Heart right ventricle (tissue), 16 donors: ENCODE results near the gene PEX14. TPM values are rescaled to one million over a fixed set of nuclear protein-coding genes. Genes with fewer than 3 reads are reported as not detected.

Experiments used
- ATAC-seq, 8 donors: fragments of 200-7000 bp; cut with Tn5 transposase; one replicate each; pipeline ENCODE4 v1.9.1; 2020; ENCODE audit warnings: mild to moderate bottlenecking in 8 of 8, moderate library complexity in 8 of 8, moderate number of reproducible peaks in 1 of 8
- DNase-seq, 2 donors: peaks; one replicate each; pipeline ENCODE4 v3.0.0-alpha.2; 2020
- H3K27ac ChIP-seq, 10 donors: fragments of 200-600 bp; sonication (generic) in 2 of 10; one replicate each; pipeline versions ENCODE4 v1.5.0 to v1.8.0; 2020 to 2022; ENCODE audit warnings: mild to moderate bottlenecking in 3 of 10
- H3K27me3 ChIP-seq, 7 donors: fragments of 200-600 bp; one replicate each; pipeline ENCODE4 v1.8.0; 2021 to 2022; ENCODE audit warnings: mild to moderate bottlenecking in 2 of 7
- H3K36me3 ChIP-seq, 9 donors: fragments of 200-600 bp; sonication (generic) in 1 of 9; one replicate each; pipeline versions ENCODE4 v1.5.0 to v1.8.0; 2020 to 2022; ENCODE audit warnings: mild to moderate bottlenecking in 2 of 9
- H3K4me1 ChIP-seq, 9 donors: fragments of 200-600 bp; sonication (generic) in 1 of 9; one replicate each; pipeline versions ENCODE4 v1.5.0 to v1.8.0; 2020 to 2022; ENCODE audit warnings: mild to moderate bottlenecking in 4 of 9
- H3K4me3 ChIP-seq, 10 donors: fragments of 200-600 bp; sonication (generic) in 2 of 10; one replicate each; pipeline versions ENCODE4 v1.5.0 to v1.8.0; 2020 to 2022; ENCODE audit warnings: mild to moderate bottlenecking in 7 of 10, moderate library complexity in 2 of 10
- H3K9me3 ChIP-seq, 11 donors: fragments of 200-600 bp in 10 of 11; sonication (generic) in 2 of 11; one replicate each; pipeline versions ENCODE4 v1.5.0 to v1.8.0; 2013 to 2022; ENCODE audit warnings: mild to moderate bottlenecking in 2 of 11, control low read depth in 1 of 11, moderate library complexity in 1 of 11
- WGBS, 2 donors: extraction: QIAGEN DNeasy Blood & Tissue Kit; methylation state at CpG; one replicate each; pipeline ENCODE4 v1.1.7; 2013; ENCODE audit warnings: inconsistent platforms in 1 of 2; 5-methylcytosine and 5-hydroxymethylcytosine counted together
- intact Hi-C, 10 donors: fragments of 100-400 bp; cut with DNase I; formaldehyde crosslinking; loops; one replicate each; pipeline versions ENCODE4 v1.11.1 to v1.14.2; 2022
- polyA plus RNA-seq, 2 donors: library from polyadenylated mRNA; stranded (reverse); fragments of 200-250 nt; gene quantifications; one replicate each; pipeline ENCODE4 v1.2.3, GENCODE V29; 2013
- total RNA-seq, 10 donors: library from RNA; stranded (reverse); fragmentation: NEBNext Ultra II Directional in 3 of 10; extraction: Animal tissue kit (Norgen Biotek cat#: 25700) in 3 of 10; gene quantifications; one replicate each; pipeline versions ENCODE4 v1.2.1 to v1.2.4, GENCODE V29; 2021 to 2023
- TF ChIP-seq, protein P1 (sequence below), 9 donors: fragments of 200-600 bp; sonication (generic) in 2 of 9; IDR thresholded peaks; one replicate each; pipeline versions ENCODE4 v1.5.0 to v1.8.0; 2021 to 2022; ENCODE audit warnings: antibody characterized with exemption in 9 of 9, mild to moderate bottlenecking in 5 of 9, moderate library complexity in 1 of 9
- donor health status: Arrhythmogenic right ventricular cardiomyopathy.
- donor health status: ischemic (EF 13 %, LVEDD 7.1; RV severe dilation, severe dysfunction).
- donor health status: healthy with polysubstance abuse.
- donor health status: DM: no; HTN: yes; CAD: no.
- donor health status: DM: no; HTN: no; CAD: no.
- donor health status: ischemic (EF 25% LVEDD 6.9; RV normal size, moderate dysfunction).
- donor health status: ischemic (EF 25% LVEDD 5.7; RV mildly dilated, moderate dysfunction).
- donor health status: healthy.
- donor health status: DM: yes; HTN: yes; CAD: no.
- donor health status: Ischemic cardiomyopathy.
- donor health status: ischemic (EF 35%, LVEDD 5.7; RV mildly dilated, moderate dysfunction).
- donor health status: nonischemic (EF 11% LVEDD 7.7; RV severe dilation, severe dysfunction).
- donor health status: DM: yes; HTN: yes; CAD: no.
- donor health status: PGD.
- donor health status: ischemic (EF 29% LVEDD 5.4; RV normal size, mild dysfunction).
- donor health status: nonischemic (EF 23%, LVEDD 6.1; RV moderate dilation, normal function).

PEX14 gene
- total and polyA plus RNA-seq, 12 donors, result 17.1 to 31.9 (median 21.1) TPM

DNA sequence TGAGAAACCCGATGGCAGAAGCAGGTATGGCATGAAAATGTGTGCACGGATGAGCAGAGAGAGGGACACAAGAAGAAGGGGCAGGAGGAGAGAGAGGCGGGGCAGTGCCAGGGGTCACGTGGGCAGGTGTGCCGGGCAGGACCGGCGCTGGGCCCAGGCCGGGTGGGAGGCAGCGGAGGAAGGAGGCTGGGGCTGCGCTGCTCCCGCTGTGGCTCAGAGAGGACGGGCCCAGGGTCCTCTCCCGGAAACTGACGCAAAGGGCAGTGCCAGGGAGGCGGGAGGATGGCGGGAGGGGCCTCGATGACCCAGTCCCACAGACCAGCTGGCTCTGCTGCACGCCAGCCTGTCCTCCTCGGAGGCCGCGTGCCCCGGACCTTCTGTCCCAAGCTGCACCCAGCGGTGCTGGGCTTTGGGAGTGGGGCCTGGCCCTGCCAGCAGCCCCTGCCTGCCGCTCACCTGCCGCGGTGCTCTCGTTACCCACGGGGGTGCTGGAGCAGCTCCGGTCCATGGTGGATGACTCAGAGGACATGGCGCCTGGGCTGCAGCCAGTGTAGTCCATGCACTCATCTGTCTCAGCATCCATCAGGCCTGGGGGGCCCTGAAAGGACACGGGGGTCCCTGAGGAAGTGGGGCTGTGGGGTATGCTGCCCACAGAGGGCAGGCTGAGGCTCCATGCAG is 167.8 kb downstream of the PEX14 start:
- H3K4me1 ChIP-seq, result peaks cover 7 to 37% (median 15%) of the 10 kb centered on the region in 9 donors
- no peak for DNase-seq
- H3K27ac ChIP-seq, result no peak overlapping the region
- peaks cover 0 to 21% (median 0%) of the 10 kb centered on the region in 7 donors for H3K27me3 ChIP-seq
- ATAC-seq, result no peak
- WGBS, 2 donors, result 90 to 91% methylated on average over 25 to 31 of the region's 31 CpGs
- TF ChIP-seq, protein P1, sequence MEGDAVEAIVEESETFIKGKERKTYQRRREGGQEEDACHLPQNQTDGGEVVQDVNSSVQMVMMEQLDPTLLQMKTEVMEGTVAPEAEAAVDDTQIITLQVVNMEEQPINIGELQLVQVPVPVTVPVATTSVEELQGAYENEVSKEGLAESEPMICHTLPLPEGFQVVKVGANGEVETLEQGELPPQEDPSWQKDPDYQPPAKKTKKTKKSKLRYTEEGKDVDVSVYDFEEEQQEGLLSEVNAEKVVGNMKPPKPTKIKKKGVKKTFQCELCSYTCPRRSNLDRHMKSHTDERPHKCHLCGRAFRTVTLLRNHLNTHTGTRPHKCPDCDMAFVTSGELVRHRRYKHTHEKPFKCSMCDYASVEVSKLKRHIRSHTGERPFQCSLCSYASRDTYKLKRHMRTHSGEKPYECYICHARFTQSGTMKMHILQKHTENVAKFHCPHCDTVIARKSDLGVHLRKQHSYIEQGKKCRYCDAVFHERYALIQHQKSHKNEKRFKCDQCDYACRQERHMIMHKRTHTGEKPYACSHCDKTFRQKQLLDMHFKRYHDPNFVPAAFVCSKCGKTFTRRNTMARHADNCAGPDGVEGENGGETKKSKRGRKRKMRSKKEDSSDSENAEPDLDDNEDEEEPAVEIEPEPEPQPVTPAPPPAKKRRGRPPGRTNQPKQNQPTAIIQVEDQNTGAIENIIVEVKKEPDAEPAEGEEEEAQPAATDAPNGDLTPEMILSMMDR (IDR thresholded peaks at IDR 0.05), result no peak
- intact Hi-C loops, result loop anchor here in 1 of 10 donors (10.0 kb wide), 1 partner anchor 128 kb away; no protein-coding TSS in a partner anchor
- H3K4me3 ChIP-seq, result no peak overlapping the region
- H3K9me3 ChIP-seq, result no peaks in the 10 kb centered on the region
- H3K36me3 ChIP-seq, result peaks cover 0 to 77% (median 9%) of the 10 kb centered on the region in 9 donors

DNA sequence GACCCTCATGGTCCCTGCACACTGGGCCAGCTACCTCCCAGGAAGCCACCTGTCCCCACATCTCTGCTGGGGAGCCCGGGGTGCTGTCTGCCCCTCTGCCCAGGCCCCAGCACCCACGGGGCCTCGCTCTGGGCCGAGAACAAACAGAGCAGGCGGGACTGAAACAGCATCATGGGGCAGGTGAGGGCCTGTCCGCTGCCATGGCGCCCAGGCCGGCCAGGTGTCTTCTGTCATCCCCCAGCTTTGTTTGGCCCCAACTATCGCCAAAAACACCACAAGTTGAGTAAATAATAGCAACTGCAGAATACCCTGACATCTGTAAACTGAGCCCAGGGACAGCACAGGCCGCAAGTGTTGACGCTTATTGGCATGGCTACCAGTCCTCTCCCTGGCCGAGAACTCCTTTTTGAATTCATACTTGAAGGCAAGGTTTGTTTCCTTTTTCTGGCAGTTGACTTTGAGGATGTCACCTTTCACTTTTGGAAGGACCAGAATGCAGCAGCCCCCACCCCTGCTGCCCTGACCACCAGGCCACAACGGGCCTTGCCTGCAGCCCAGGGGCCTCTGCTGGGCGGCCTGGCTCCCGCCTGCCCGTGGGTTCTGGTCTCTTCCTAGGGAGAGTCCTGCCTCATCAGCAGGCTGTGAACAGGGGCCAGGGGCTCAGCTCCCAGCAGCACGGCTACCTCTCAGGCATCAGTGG is 169.0 kb downstream of the PEX14 start:
- 89 to 90% methylated on average over 17 of the region's 17 CpGs for WGBS, 2 donors
- TF ChIP-seq, protein P1 (IDR thresholded peaks at IDR 0.05), result no peak
- intact Hi-C loops, result loop anchor here in 1 of 10 donors (10.0 kb wide), 1 partner anchor 129 kb away; no protein-coding TSS in a partner anchor
- Histone ChIP-seq H3K27ac (no peak overlapping the region), H3K27me3 (peaks cover 0 to 10% (median 0%) of the 10 kb centered on the region in 7 donors), H3K36me3 (peaks cover 0 to 82% (median 10%) of the 10 kb centered on the region in 9 donors), H3K4me3 (no peak overlapping the region), H3K9me3 (no peaks in the 10 kb centered on the region), H3K4me1 (peaks cover 7 to 37% (median 13%) of the 10 kb centered on the region in 9 donors)
- no peak for ATAC-seq
- DNase-seq, result no peak

DNA sequence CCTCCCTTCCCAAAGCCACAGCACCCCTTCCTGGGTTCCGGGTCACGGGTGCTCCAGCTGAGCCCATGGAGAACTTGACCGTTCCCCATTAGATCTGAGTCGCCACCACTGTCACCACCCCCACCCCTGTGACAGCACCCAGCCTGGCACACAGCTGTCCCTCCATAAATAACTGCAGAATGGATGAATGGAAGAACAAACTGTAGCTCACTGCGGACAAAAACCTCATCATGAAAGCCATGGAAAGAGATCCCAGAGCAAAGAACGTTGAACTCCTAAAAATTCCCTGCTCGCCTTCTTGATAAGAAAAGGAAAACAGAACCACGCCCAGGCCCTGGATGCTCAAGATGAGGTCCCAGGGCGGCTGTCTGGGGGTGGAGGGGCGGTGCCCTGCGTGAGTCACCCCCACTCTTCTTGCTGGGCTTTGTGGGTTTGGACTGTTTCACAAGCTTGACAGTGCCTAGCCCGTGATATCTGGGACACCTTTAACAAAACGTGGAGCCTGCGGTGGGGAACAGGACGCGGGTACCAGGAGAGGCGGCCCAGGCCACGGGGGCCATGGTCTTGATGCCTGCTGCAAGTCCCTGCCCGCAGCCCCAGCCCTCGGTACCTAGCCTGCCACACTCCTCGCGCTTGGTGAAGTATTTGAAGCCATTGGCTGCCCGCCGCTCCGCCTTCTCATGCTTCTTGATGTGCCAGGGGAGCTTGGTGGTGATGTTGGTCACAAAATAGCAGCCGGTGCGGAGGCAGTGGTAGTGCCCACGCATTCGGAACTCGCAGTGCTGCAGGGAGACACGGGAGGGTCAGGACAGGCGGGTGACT is 169.8 kb downstream of the PEX14 start:
- DNase-seq (no peak), ATAC-seq (no peak)
- Histone ChIP-seq H3K4me3 (no peak overlapping the region), H3K9me3 (no peaks in the 10 kb centered on the region), H3K36me3 (peaks cover 0 to 86% (median 10%) of the 10 kb centered on the region in 9 donors), H3K27me3 (peaks cover 0 to 6% (median 0%) of the 10 kb centered on the region in 7 donors), H3K27ac (no peak overlapping the region), H3K4me1 (peaks cover 7 to 37% (median 13%) of the 10 kb centered on the region in 9 donors)
- TF ChIP-seq, protein P1 (IDR thresholded peaks at IDR 0.05), result no peak
- intact Hi-C loops, result loop anchor here in 1 of 10 donors (10.0 kb wide), 1 partner anchor 130 kb away; no protein-coding TSS in a partner anchor
- 91 to 92% methylated on average over 32 of the region's 32 CpGs for WGBS, 2 donors
